Measurements from ENCODE around the gene M1AP. TPM values are rescaled to one million over a fixed set of nuclear protein-coding genes. Genes with fewer than 3 reads are reported as not detected.

M1AP gene
- total and polyA plus RNA-seq, 9 of the 15 experiments (the other 6 are each of a cell fraction or from before 2014, with no cell fraction given), result 0.06 to 0.33 (median 0.11) TPM; not detected in 4

DNA sequence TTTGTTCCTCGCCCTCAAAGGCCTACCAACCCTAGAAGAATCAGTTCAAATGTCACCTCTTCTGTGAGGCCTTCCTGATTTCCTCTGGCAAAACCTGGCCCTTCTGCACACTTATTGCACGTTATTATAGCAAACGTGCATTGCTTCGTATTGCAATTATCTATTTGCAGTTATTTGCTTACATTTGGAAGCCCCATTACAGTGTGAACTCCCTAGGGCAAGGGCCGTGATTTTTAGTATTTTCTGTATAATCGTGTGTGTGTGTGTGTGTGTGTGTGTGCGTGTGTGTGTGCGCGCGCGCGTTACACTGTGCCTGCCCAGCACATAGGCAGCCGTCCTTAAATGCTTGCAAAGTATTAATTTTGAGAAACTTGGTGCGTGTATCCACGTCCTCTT lies 5.5 kb upstream of the M1AP start:
- Histone ChIP-seq H3K36me3 (ENCODE audit: control insufficient read depth, insufficient read depth, low read length) (no peaks in the 10 kb centered on the region), H2AFZ (ENCODE audit: low read depth, low read length) (peak overlapping the region; percentile 98), H3K4me2 (ENCODE audit: insufficient read depth, low read length) (peak overlapping the region; percentile 82), H4K20me1 (replicated peaks; ENCODE audit: control insufficient read depth, insufficient read depth, low read length) (no peaks in the 10 kb centered on the region), H3K79me2 (ENCODE audit: control insufficient read depth, insufficient read depth, low read length) (no peaks in the 10 kb centered on the region), H3K9ac (ENCODE audit: insufficient read depth in 1 of 2, low read depth in 2 of 2, low read length in 2 of 2) (peak overlapping the region; percentile 15 to 37; a peak in 2 of 4 replicates), H3K27ac (ENCODE audit: extremely low read depth, low read depth, low read length) (no peak overlapping the region), H3K27me3 (ENCODE audit: control insufficient read depth in 2 of 2, insufficient read depth in 2 of 2, low read length in 2 of 2) (peaks cover 18 to 33% of the 10 kb centered on the region in 2 experiments; a peak in 4 of 5 replicates), H3K4me3 (peak overlapping the region; percentile 51), H3K9me1 (ENCODE audit: control insufficient read depth, insufficient read depth, low read length) (no peaks in the 10 kb centered on the region), H3K4me1 (replicated peaks in 1 of 2; ENCODE audit: control insufficient read depth in 2 of 2, insufficient read depth in 2 of 2, low read length in 2 of 2) (peaks cover 7 to 14% of the 10 kb centered on the region in 2 experiments; a peak in 4 of 5 replicates), H3K9me3 (replicated peaks; ENCODE audit: control insufficient read depth, insufficient read depth, low read depth, low read length) (peaks cover 3% of the 10 kb centered on the region; the same call in 1 of the 2 replicates)
- FAIRE-seq (no peak), DNase-seq (ENCODE audit: extremely low read depth in 1 of 4, low spot score in 3 of 4) (no peak), ATAC-seq (peak; percentile 17)
- no TSS peak for BruUV-seq (replicated peaks)
- POLR2A ChIA-PET, result interaction anchor here (0.6 to 1.4 kb wide), 3 partner anchors 9 to 21 kb away, joined by 3 to 7 read pairs (median 3); no protein-coding TSS in a partner anchor
- in situ Hi-C loops (cut with MboI), result no loop called here
- WGBS (ENCODE audit: insufficient coverage, low coverage, missing lambda C conversion rate), result 15% methylated on average over 15 of the region's 15 CpGs
- intact Hi-C loops (cut with micrococcal nuclease), result no loop called here
- CTCF ChIA-PET (ENCODE audit: low intra/inter-chr PET ratio), result no interaction called here
- TF ChIP-seq MTA3 (IDR thresholded peaks at IDR 0.05; ENCODE audit: borderline replicate concordance) (0 out of 2 replicates have a peak, but pooled peaks have one; percentile 11), NELFE (IDR thresholded peaks at IDR 0.05; ENCODE audit: insufficient read depth, insufficient read length) (no peak), PHF20 (IDR thresholded peaks at IDR 0.05; ENCODE audit: partially characterized antibody) (peak; percentile 23), ZFP36 (IDR thresholded peaks at IDR 0.05; ENCODE audit: low read depth, low read length, partially characterized antibody) (peak; percentile 84), ZEB2 (IDR thresholded peaks at IDR 0.05) (peak; percentile 56; the same call in 1 of the 2 replicates), HDAC2 (IDR thresholded peaks at IDR 0.05) (0 out of 2 replicates have a peak, but pooled peaks have one; percentile 28), ETS1 (conservative IDR thresholded peaks at IDR 0.05; ENCODE audit: control insufficient read depth, low read depth, low read length) (no peak), ZBTB11 (CRISPR knock-in tag; IDR thresholded peaks at IDR 0.05) (0 out of 6 replicates have a peak, but pooled peaks of 1 of the 3 experiments have one; percentile 15), ZNF133 (CRISPR knock-in tag; IDR thresholded peaks at IDR 0.05) (no peak), ARID1B (IDR thresholded peaks at IDR 0.05) (0 out of 2 replicates have a peak, but pooled peaks have one; percentile 34), HNRNPLL (IDR thresholded peaks at IDR 0.05; ENCODE audit: low read depth, low read length, poor library complexity, severe bottlenecking) (no peak), ATF1 (CRISPR knock-in tag; IDR thresholded peaks at IDR 0.05) (no peak), ATF1 (tag; IDR thresholded peaks at IDR 0.05) (peak; percentile 58), SMARCA4 (IDR thresholded peaks at IDR 0.05) (0 out of 2 replicates have a peak, but pooled peaks have one; percentile 29), KDM1A (IDR thresholded peaks at IDR 0.05) (peak; percentile 30 to 38; a peak in 2 of 4 replicates), ZBTB2 (IDR thresholded peaks at IDR 0.05) (0 out of 2 replicates have a peak, but pooled peaks have one; percentile 48), PHF21A (IDR thresholded peaks at IDR 0.05; ENCODE audit: borderline replicate concordance, low read depth) (0 out of 2 replicates have a peak, but pooled peaks have one; percentile 67), CXXC5 (CRISPR knock-in tag; IDR thresholded peaks at IDR 0.05) (peak; percentile 57)
